Activated naive CD8-positive, alpha-beta T cell treated with anti-CD3 and anti-CD28 coated beads, Interleukin-2, amount 10 ng/mL, durations not matched to agents 7 days and 5 days (primary cell): Measurements from ENCODE around the gene LYRM7. TPM values are rescaled to one million over a fixed set of nuclear protein-coding genes. Genes with fewer than 3 reads are reported as not detected.
A peak's percentile ranks its signal among the peaks of the same experiment; 100 is the strongest.
"Not testable (repeated sequence)": the region's sequence is repeated elsewhere in the genome, so short reads cannot be mapped to it uniquely, and the experiment has no call there.

ENCODE experiments used
- ATAC-seq: fragments of 150-1000 bp; cut with Tn5 transposase; one replicate; pipeline ENCODE4 v1.10.0; 2021; ENCODE audit warnings: low read depth, moderate library complexity
- POLR2A ChIA-PET: fragments of 350-600 bp; sonication (Branson Sonifier 250); formaldehyde crosslinking; loops from one replicate; lab custom pipeline; 2021; ENCODE audit warnings: antibody characterized with exemption; lab: Charles Lee
- DNase-seq: peaks from one replicate; pipeline ENCODE4 v3.0.0; 2021
- H3K27ac Mint-ChIP-seq: one replicate; pipeline ENCODE4 v1.8.0; 2022; ENCODE audit warnings: mild to moderate bottlenecking, mixed read lengths
- H3K27me3 Mint-ChIP-seq: one replicate; pipeline ENCODE4 v1.8.0; 2022; ENCODE audit warnings: mild to moderate bottlenecking, moderate library complexity, mixed read lengths
- H3K36me3 Mint-ChIP-seq: one replicate; pipeline ENCODE4 v1.8.0; 2021; ENCODE audit warnings: mild to moderate bottlenecking, mixed read lengths
- H3K4me1 Mint-ChIP-seq: one replicate; pipeline ENCODE4 v1.8.0; 2021; ENCODE audit warnings: mixed read lengths
- H3K4me3 Mint-ChIP-seq: one replicate; pipeline ENCODE4 v1.8.0; 2022; ENCODE audit warnings: mild to moderate bottlenecking, moderate library complexity, mixed read lengths
- H3K9me3 Mint-ChIP-seq: one replicate; pipeline ENCODE4 v1.8.0; 2021; ENCODE audit warnings: mixed read lengths
- total RNA-seq, 2 experiments: library from RNA; stranded (reverse); gene quantifications; one replicate each; pipeline ENCODE4 v1.2.3, GENCODE V29; 2021

LYRM7 gene
- total RNA-seq, 2 experiments from 2014 or later, result 15.0 to 18.2 TPM

- Mint-ChIP-seq H3K4me3 (no peak overlapping the region), H3K4me1 (peaks cover 7% of the 10 kb centered on the region), H3K27me3 (no peaks in the 10 kb centered on the region), H3K9me3 (no peaks in the 10 kb centered on the region), H3K36me3 (no peaks in the 10 kb centered on the region), H3K27ac (no peak overlapping the region)
- no peak for ATAC-seq
- no peak for DNase-seq
- POLR2A ChIA-PET, result interaction anchor here (2.4 kb wide), 1 partner anchor 21 kb away, joined by 5 read pairs; no protein-coding TSS in a partner anchor
Measured at GRCh38 chr5:131229623-131230022, 58.9 kb downstream of the LYRM7 start.

DNA sequence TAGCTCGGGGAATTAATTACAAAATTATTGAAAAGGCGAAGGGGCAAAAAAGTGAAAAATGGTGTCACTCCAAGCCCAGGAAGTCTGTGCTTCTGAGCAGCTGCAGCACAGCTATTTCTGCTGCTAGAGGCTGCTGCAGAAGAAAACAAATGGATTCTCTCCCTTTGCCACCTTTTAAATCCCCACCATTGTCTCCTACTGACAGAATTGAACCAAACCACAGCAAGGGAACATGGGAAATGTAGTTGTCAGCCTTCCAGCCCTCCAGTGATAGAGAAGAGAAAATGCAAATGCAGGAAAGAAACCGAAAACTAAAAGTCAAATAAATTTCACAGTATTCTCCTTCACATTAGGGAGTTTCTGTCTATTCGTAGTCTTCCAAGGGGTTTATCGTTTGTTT is 59.7 kb downstream of the LYRM7 start:
- Mint-ChIP-seq H3K36me3 (no peaks in the 10 kb centered on the region), H3K4me3 (peak overlapping the region; percentile 8), H3K4me1 (peaks cover 7% of the 10 kb centered on the region), H3K27me3 (no peaks in the 10 kb centered on the region), H3K9me3 (no peaks in the 10 kb centered on the region), H3K27ac (no peak overlapping the region)
- DNase-seq (no peak), ATAC-seq (peak; percentile 42)
- POLR2A ChIA-PET, result interaction anchor here (2.4 kb wide), 1 partner anchor 20 kb away, joined by 5 read pairs; no protein-coding TSS in a partner anchor

- no peak overlapping the region for H3K27ac Mint-ChIP-seq
- peaks cover 6% of the 10 kb centered on the region for H3K4me1 Mint-ChIP-seq
- H3K4me3 Mint-ChIP-seq, result no peak overlapping the region
- H3K9me3 Mint-ChIP-seq, result no peaks in the 10 kb centered on the region
- H3K36me3 Mint-ChIP-seq, result peaks cover 3% of the 10 kb centered on the region
- peaks cover 2% of the 10 kb centered on the region for H3K27me3 Mint-ChIP-seq
- DNase-seq (no peak), ATAC-seq (no peak)
- POLR2A ChIA-PET, result no interaction called here
Measured at GRCh38 chr5:131239686-131240085, 68.9 kb downstream of the LYRM7 start.

DNA sequence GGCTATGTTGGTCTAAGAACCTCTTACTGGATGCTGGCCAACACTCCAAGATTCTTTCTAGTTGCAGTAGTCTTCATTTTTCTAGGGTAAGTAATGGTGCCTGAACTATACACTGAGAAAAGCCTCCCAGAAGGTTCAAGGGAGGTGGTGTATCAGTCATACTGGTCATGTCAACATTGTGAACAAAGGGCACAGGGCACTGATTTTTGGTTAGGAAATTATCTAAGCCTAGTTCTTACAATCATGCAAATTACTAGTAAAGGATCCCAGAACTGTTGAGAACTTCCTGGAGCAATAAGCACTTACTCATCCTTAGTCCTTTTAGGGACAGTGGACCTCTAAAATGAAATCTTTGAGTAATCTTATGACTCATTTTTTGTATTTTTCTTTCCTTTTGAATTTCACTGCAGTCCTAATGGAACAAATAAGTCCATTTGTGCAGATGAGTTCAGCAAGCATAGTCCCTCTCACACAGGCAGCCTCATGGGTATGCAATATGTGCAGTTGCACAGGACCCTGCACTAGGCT is 72.0 kb downstream of the LYRM7 start:
- Mint-ChIP-seq H3K4me1 (peaks cover 6% of the 10 kb centered on the region), H3K4me3 (no peak overlapping the region), H3K27ac (no peak overlapping the region), H3K36me3 (peaks cover 11% of the 10 kb centered on the region), H3K9me3 (peaks cover 1% of the 10 kb centered on the region), H3K27me3 (peaks cover 2% of the 10 kb centered on the region)
- ATAC-seq, result no peak
- no peak for DNase-seq
- POLR2A ChIA-PET, result no interaction called here

DNA sequence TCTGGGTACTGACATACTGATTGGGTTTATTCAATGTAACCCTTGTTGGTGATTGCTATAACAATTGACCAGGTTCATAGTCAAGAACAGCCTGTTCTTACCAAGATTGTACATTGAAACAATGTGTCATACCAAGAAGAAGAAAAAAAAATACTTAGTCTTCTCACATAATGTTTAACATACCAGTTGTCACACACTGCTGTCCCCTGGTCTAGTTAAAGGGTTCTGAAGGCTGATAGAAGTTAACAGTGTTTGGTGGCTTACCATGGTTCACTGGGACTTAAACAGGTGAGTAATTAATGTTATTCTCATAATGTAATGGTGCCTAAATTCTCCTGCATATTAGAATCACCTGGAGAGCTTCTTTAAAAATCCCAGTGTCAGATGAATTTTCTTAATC is 74.6 kb downstream of the LYRM7 start:
- peaks cover 2% of the 10 kb centered on the region for H3K27me3 Mint-ChIP-seq
- H3K9me3 Mint-ChIP-seq, result peaks cover 1% of the 10 kb centered on the region
- ATAC-seq (no peak), DNase-seq (no peak)
- POLR2A ChIA-PET, result interaction anchor here (0.7 kb wide), 1 partner anchor 40 kb away, joined by 3 read pairs; no protein-coding TSS in a partner anchor
- peaks cover 18% of the 10 kb centered on the region for H3K4me1 Mint-ChIP-seq
- no peak overlapping the region for H3K4me3 Mint-ChIP-seq
- H3K27ac Mint-ChIP-seq, result no peak overlapping the region
- H3K36me3 Mint-ChIP-seq, result peaks cover 11% of the 10 kb centered on the region

DNA sequence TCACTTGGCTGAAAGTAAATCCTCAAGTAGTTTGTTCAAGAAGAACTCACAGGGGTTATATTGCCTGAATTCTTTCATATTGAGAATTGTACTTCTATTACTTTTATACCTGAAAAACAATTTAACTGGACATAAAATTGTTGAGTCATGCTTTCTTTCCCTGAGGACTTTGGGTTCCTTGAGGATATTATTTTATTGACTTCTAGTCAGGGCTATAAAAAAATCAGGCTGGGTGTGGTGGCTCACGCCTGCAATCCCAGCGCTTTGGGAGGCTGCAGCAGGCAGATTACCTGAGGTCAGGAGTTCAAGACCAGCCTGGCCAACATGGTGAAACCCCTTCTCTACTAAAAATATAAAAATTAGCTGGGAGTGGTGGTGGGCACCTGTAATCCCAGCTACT is 75.2 kb downstream of the LYRM7 start:
- Mint-ChIP-seq H3K36me3 (peaks cover 11% of the 10 kb centered on the region), H3K27me3 (peaks cover 2% of the 10 kb centered on the region), H3K27ac (no peak overlapping the region), H3K9me3 (peaks cover 1% of the 10 kb centered on the region), H3K4me3 (no peak overlapping the region), H3K4me1 (peaks cover 23% of the 10 kb centered on the region)
- POLR2A ChIA-PET, result no interaction called here
- ATAC-seq (no peak), DNase-seq (no peak)

DNA sequence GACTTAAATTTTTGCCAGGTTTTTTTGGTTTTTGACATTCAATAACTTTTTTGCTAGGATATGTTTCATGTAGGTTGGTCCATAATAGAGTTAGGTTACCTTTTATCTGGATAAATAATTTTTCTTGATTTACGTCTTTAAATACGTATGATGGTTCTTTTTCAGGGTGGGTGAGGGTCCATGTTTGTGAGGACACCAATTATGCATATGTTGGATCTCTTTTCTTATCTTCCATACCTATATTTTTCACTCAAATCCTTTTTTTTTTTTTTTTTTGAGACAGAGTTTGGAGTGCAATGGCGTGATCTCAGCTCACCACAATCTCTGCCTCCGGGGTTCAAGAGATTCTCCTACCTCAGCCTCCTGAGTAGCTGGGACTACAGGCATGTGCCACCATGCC is 75.8 kb downstream of the LYRM7 start:
- POLR2A ChIA-PET, result no interaction called here
- Mint-ChIP-seq H3K36me3 (peaks cover 10% of the 10 kb centered on the region), H3K4me3 (no peak overlapping the region), H3K9me3 (peaks cover 1% of the 10 kb centered on the region), H3K27me3 (peaks cover 1% of the 10 kb centered on the region), H3K4me1 (peaks cover 26% of the 10 kb centered on the region), H3K27ac (no peak overlapping the region)
- no peak for ATAC-seq
- no peak for DNase-seq

- H3K4me1 Mint-ChIP-seq, result peaks cover 45% of the 10 kb centered on the region
- ATAC-seq, result no peak
Measured at GRCh38 chr5:131250751-131251475, 80.2 kb downstream of the LYRM7 start.

GRCh38 chr5:131252824-131253171 is 82.1 kb downstream of the LYRM7 start:
- ATAC-seq (peak; percentile 80), DNase-seq (peak; percentile 70)
- Mint-ChIP-seq H3K9me3 (no peaks in the 10 kb centered on the region), H3K27ac (peak overlapping the region; percentile 98), H3K4me3 (peak overlapping the region; percentile 98), H3K4me1 (peaks cover 61% of the 10 kb centered on the region), H3K27me3 (no peaks in the 10 kb centered on the region), H3K36me3 (peaks cover 5% of the 10 kb centered on the region)
- POLR2A ChIA-PET, result interaction anchor here (0.6 to 5.2 kb wide), 15 partner anchors 9 to 161 kb away, joined by 3 to 113 read pairs (median 7); partner anchors contain the start of genes CDC42SE2 and HINT1

More at GRCh38 chr5:131250751-131251475, 80.2 kb downstream of the LYRM7 start:
- Mint-ChIP-seq H3K27me3 (no peaks in the 10 kb centered on the region), H3K4me3 (peak overlapping the region; percentile 85), H3K9me3 (peaks cover 1% of the 10 kb centered on the region), H3K27ac (peak overlapping the region; percentile 98), H3K36me3 (peaks cover 3% of the 10 kb centered on the region)
- POLR2A ChIA-PET, result interaction anchor here (0.6 to 3.5 kb wide), 8 partner anchors 13 to 86 kb away, joined by 3 to 17 read pairs (median 5); partner anchors contain the start of genes CDC42SE2 and HINT1
- no peak for DNase-seq

DNA sequence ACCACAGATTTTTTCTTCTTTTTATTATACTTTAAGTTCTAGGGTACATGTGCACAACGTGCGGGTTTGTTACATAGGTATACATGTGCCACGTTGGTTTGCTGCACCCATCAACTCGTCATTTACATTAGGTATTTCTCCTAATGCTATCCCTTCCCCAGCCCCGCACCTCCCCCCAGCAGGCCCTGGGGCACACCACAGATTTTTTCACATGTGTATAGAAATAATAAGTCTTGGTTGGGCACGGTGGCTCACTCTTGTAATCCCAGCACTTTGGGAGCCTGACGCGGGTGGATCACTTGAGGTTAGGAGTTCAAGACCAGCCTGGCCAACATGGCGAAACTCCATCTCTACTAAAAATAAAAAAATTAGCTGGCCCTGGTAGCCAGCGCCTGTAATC is 83.3 kb downstream of the LYRM7 start:
- ATAC-seq, DNase-seq, H3K9me3 Mint-ChIP-seq, H3K27me3 Mint-ChIP-seq: not testable (repeated sequence)
- Mint-ChIP-seq H3K4me1 (peaks cover 71% of the 10 kb centered on the region), H3K36me3 (peaks cover 14% of the 10 kb centered on the region), H3K4me3 (peak overlapping the region; percentile 98), H3K27ac (peak overlapping the region; percentile 89)
- POLR2A ChIA-PET, result interaction anchor here (0.8 to 5.2 kb wide), 9 partner anchors 11 to 126 kb away, joined by 3 to 113 read pairs (median 4); partner anchors contain the start of genes CDC42SE2 and HINT1

GRCh38 chr5:131254741-131255140 is 84.0 kb downstream of the LYRM7 start:
- POLR2A ChIA-PET, result interaction anchor here (0.7 to 5.2 kb wide), 9 partner anchors 10 to 127 kb away, joined by 3 to 113 read pairs (median 3); partner anchors contain the start of genes CDC42SE2 and HINT1
- peaks cover 70% of the 10 kb centered on the region for H3K4me1 Mint-ChIP-seq
- no peak for ATAC-seq
- peak overlapping the region; percentile 98 for H3K4me3 Mint-ChIP-seq
- no peak for DNase-seq
- H3K27me3 Mint-ChIP-seq, result no peaks in the 10 kb centered on the region
- peaks cover 17% of the 10 kb centered on the region for H3K36me3 Mint-ChIP-seq
- no peaks in the 10 kb centered on the region for H3K9me3 Mint-ChIP-seq
- peak overlapping the region; percentile 89 for H3K27ac Mint-ChIP-seq
